Measurements from ENCODE around the gene ATXN2.

ATXN2 gene

GRCh38 chr12:111455448-111456320 is 143.4 kb downstream of the ATXN2 start:
- H3K4me1 Mint-ChIP-seq: peaks cover under 1% of the 10 kb centered on the region
- peak overlapping the region in 1 of 3 experiments; percentile 23 for H3K27ac Mint-ChIP-seq
- no peak overlapping the region for H3K4me3 Mint-ChIP-seq
- TF ChIP-seq, protein P1, sequence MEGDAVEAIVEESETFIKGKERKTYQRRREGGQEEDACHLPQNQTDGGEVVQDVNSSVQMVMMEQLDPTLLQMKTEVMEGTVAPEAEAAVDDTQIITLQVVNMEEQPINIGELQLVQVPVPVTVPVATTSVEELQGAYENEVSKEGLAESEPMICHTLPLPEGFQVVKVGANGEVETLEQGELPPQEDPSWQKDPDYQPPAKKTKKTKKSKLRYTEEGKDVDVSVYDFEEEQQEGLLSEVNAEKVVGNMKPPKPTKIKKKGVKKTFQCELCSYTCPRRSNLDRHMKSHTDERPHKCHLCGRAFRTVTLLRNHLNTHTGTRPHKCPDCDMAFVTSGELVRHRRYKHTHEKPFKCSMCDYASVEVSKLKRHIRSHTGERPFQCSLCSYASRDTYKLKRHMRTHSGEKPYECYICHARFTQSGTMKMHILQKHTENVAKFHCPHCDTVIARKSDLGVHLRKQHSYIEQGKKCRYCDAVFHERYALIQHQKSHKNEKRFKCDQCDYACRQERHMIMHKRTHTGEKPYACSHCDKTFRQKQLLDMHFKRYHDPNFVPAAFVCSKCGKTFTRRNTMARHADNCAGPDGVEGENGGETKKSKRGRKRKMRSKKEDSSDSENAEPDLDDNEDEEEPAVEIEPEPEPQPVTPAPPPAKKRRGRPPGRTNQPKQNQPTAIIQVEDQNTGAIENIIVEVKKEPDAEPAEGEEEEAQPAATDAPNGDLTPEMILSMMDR (IDR thresholded peaks at IDR 0.05; ENCODE audit: unreplicated experiment in 3 of 3): no peak
- H3K9me3 Mint-ChIP-seq: no peaks in the 10 kb centered on the region
- H3K27me3 Mint-ChIP-seq (ENCODE audit: low read depth): no peaks in the 10 kb centered on the region
- H3K36me3 Mint-ChIP-seq (ENCODE audit: low read depth): peaks cover 52% of the 10 kb centered on the region

- peaks cover 55% of the 10 kb centered on the region for H3K36me3 Mint-ChIP-seq (ENCODE audit: low read depth)
- H3K27me3 Mint-ChIP-seq (ENCODE audit: low read depth): no peaks in the 10 kb centered on the region
- H3K4me3 Mint-ChIP-seq: no peak overlapping the region
- peaks cover 5% of the 10 kb centered on the region for H3K4me1 Mint-ChIP-seq
- H3K9me3 Mint-ChIP-seq: no peaks in the 10 kb centered on the region
- H3K27ac Mint-ChIP-seq: peak overlapping the region in 2 of 3 experiments; percentile 0 to 52
- TF ChIP-seq, protein P1 (IDR thresholded peaks at IDR 0.05; ENCODE audit: unreplicated experiment in 3 of 3): no peak
These were observed 144.2 kb downstream of the ATXN2 start for GRCh38 chr12:111454716-111455447.

- Mint-ChIP-seq H3K4me1 (peaks cover 7% of the 10 kb centered on the region), H3K27me3 (ENCODE audit: low read depth) (no peaks in the 10 kb centered on the region), H3K36me3 (ENCODE audit: low read depth) (peaks cover 57% of the 10 kb centered on the region), H3K9me3 (no peaks in the 10 kb centered on the region), H3K4me3 (no peak overlapping the region), H3K27ac (peak overlapping the region in 2 of 3 experiments; percentile 0 to 52)
- TF ChIP-seq, protein P1 (IDR thresholded peaks at IDR 0.05; ENCODE audit: unreplicated experiment in 3 of 3): no peak
These were observed 144.8 kb downstream of the ATXN2 start for GRCh38 chr12:111454311-111454710.

GRCh38 chr12:111453071-111453989 is 145.8 kb downstream of the ATXN2 start:
- peak overlapping the region in 2 of 3 experiments; percentile 0 to 4 for H3K27ac Mint-ChIP-seq
- H3K4me3 Mint-ChIP-seq: no peak overlapping the region
- H3K9me3 Mint-ChIP-seq: no peaks in the 10 kb centered on the region
- H3K36me3 Mint-ChIP-seq (ENCODE audit: low read depth): peaks cover 63% of the 10 kb centered on the region
- TF ChIP-seq, protein P1 (IDR thresholded peaks at IDR 0.05; ENCODE audit: unreplicated experiment in 3 of 3): no peak
- H3K4me1 Mint-ChIP-seq: peaks cover 15% of the 10 kb centered on the region
- H3K27me3 Mint-ChIP-seq (ENCODE audit: low read depth): no peaks in the 10 kb centered on the region

GRCh38 chr12:111451649-111452129 is 147.4 kb downstream of the ATXN2 start:
- no peaks in the 10 kb centered on the region for H3K27me3 Mint-ChIP-seq (ENCODE audit: low read depth)
- TF ChIP-seq, protein P1 (IDR thresholded peaks at IDR 0.05; ENCODE audit: unreplicated experiment in 3 of 3): peak; percentile 76 to 89 (median 82)
- H3K36me3 Mint-ChIP-seq (ENCODE audit: low read depth): peaks cover 65% of the 10 kb centered on the region

More at GRCh38 chr12:111451649-111452129, 147.4 kb downstream of the ATXN2 start:
- H3K4me3 Mint-ChIP-seq: no peak overlapping the region
- no peaks in the 10 kb centered on the region for H3K9me3 Mint-ChIP-seq
- H3K4me1 Mint-ChIP-seq: peaks cover 23% of the 10 kb centered on the region
- peak overlapping the region in 2 of 3 experiments; percentile 0 to 2 for H3K27ac Mint-ChIP-seq

Data from nephron (organoid).